T-helper 1 cell (primary cell): ENCODE measurements around the gene CHD6.

Experiments used
- DNase-seq, 5 donors: peaks; one replicate each; pipeline ENCODE4 v3.0.0-alpha.2; 2012 to 2020

The CHD6 gene

DNA sequence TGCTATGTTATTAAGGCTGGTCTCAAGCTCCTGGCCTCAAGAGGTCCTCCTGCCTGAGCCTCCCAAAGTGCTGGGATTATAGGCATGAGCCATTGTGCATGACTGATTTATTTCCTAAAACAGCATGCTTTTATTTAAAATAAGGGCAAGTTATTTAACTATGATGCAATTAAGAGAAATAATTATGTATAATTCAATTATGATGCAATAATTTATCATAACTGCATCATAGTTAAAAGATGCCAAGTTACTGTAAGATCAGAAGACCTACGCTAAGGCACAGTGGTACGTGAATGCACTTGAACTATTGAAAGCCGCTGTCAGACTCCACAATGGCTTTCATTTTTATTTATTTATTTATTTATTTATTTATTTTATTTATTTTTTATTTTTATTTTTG lies 227.3 kb downstream of the CHD6 start:
- DNase-seq: no peak

DNA sequence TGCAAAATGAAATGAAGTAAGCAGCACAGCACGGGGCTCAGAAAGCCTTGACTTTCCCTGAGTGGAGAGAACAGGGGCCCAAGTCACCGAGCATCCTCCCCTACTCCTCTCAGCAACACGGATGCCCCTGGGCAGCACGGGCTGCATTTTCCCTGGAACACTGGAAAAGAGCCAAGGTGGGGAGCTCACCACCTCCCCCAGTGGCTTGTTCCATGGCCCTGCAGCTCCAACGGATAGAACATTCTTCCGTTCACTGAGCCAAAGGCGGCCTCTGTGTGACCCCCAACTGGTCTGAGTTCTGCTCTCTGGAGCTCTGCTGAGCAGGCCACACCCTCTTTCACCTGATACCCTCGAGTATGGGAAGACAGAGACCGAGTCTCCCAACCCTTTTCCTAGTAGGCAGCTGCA lies 230.7 kb downstream of the CHD6 start:
- no peak for DNase-seq

DNA sequence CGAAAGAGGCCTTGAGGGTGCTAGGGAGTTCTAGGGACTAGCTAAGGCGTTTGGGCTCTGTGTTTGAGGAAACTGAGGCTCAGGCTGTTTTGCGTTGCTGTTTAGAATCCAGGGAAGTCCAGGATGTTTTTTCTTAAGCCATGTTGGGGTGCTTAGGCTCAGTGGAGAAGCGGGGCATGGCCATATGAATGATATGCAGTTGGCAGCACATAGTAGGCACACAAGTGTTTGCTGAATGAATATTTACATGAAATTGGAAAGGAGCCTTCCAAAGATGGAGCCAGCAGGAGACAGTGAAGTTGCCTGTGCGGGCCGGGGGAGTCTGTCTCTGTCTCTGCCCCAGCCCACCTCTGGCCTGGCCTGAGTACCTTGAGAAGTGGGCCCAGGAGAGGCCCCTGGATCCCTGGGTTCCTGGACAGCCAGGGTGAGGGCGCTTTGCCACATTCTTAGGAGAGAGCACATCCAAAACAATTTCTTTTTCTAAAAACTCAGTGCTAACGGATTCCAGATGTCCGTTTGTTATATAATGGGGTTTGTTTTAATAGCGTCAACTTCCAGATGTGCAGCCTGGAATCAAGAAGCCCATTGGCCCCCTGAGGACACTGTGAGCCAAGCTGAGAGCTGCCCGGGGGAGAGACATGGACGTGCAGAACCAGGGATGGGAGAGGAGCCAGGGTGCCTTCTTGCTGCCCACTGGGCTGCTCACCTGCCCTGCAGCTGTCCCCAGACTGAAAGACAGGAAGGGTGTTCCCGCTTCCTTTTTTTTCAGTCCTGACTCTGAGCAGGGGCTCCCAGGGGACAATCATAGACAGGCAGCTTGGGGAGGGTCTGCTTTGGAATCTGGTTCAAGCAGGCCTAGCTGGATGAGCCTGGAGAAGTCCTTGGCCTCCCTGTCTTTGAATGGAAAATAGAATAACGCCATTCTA lies 231.4 kb downstream of the CHD6 start:
- no peak for DNase-seq

DNA sequence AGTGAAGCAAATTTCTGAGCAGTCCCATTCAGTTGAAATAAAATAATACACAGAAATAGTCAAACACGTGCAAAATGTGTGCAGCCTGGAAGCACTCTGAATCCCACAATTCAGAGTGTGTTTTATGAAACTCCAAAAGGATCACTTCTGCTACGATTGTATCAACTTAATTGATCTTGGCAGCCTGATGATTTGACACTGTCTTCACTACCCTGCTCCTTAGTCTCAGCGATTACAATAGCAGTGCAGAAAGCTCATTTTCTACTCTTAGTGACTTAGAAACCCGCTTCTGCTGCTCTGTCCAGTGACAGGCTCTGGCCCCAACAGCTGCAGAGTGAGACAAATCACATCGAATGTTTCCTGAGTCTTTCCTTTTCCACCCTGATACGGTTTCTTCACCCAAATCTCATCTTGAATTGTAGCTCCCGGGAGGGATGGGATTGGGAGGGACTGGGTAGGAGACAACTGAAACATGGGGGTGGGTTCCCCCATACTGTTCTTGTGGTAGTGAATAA lies 235.3 kb downstream of the CHD6 start:
- DNase-seq: no peak

DNA sequence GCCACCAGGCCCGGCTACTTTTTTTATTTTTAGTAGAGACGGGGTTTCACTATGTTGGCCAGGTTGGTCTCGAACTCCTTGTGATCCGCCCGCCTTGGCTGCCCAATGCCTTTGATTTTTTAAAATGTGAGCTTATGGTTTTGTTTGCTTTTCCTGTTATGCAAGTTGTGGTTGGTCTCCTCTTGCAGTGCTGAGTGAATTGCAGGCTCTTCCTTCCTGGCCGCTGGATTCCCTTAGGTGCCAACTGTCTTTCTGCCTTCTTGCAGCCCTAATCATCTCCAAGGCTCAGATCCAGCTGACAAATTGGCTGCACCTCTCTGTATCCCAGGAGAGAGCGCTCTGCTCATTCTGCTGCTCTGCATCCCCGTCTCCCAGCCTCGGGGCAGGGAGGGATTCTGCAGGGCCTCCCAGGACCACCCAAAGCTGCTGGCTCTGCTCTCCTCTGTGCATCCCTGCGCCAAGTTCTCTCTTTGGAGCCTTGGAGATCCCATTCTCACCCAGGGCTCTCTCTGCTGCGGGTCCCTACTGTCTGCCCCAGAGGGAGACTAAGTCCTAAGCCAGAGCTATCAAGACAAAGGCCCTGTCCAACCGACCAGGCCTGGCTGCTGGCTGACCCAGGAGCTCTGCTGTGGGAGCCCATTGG lies 237.5 kb downstream of the CHD6 start:
- DNase-seq: no peak

DNA sequence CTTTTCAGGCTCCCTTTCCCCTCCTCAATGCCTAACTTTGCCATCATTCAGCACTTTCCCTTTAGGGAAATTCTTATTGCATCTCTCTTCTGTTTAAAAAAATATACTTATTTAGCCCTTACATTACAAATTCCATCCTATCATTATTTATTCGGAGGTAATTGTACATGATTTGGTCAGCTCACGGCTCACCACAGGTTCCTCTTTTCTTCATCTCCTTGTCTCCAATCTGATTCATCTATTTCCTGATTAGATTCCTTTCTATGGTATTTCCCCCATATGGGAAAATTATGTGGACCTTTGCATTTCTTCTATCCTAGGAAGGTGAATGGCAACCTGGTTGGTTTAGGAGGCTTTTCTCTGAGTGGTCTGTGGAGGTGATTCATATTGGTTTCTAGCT lies 238.6 kb downstream of the CHD6 start:
- no peak for DNase-seq

DNA sequence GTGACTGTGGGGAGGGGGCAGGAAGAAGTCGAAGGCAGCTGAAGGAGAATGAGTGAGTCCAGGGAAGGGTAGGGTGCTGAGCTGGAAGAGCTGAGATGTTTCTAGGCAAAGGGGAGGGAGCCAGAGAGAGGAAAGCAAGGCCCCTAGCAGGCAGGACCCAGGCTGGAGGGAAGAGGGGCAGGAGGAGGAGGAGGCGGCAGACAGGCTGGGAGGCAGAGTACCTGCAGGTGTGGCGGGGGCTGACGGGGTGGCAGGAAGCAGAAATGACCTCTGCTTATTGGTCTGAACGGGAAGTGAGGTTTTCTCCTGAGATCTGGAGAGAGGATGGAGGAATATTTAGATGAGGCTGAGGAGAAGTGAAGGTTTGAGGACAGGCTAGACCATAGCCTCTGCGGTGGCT lies 240.9 kb downstream of the CHD6 start:
- no peak for DNase-seq

DNA sequence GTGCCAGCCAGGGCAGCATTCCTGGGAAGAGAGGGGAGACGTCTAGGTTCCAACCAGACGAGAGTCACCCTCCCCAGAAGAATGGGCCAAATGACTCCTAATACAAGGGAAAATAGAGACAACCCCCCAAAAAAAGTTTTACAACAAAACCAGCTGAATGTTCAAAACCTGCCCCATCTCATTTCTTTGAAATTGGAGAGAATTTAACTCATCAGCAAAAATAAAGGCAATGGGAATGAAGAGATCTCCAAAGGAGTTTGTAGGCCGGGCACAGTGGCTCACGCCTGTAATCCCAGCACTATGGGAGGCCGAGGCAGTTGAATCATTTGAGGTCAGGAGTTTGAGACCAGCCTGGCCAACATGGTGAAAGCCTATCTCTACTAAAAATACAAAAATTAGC lies 241.8 kb downstream of the CHD6 start:
- no peak for DNase-seq

DNA sequence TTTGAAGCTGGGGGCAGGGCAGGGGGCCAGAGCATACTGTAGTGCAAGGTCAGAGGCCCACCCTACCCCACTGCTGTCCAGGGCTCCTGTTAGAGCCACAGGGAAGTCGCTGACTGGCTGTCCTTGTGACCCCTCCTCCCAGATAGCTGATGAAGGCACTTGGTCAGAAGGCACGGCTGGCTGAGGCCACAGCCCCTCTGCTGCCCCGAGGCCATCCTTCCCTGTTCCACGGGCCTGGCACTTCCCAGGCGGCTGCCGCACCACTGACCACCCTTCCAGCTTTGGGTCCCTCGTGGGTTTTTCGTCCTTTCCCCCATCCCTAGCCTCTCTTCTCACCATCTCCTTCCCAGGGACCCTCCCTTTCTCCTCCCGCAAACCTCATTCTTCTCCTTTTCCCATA lies 242.3 kb downstream of the CHD6 start:
- no peak for DNase-seq

DNA sequence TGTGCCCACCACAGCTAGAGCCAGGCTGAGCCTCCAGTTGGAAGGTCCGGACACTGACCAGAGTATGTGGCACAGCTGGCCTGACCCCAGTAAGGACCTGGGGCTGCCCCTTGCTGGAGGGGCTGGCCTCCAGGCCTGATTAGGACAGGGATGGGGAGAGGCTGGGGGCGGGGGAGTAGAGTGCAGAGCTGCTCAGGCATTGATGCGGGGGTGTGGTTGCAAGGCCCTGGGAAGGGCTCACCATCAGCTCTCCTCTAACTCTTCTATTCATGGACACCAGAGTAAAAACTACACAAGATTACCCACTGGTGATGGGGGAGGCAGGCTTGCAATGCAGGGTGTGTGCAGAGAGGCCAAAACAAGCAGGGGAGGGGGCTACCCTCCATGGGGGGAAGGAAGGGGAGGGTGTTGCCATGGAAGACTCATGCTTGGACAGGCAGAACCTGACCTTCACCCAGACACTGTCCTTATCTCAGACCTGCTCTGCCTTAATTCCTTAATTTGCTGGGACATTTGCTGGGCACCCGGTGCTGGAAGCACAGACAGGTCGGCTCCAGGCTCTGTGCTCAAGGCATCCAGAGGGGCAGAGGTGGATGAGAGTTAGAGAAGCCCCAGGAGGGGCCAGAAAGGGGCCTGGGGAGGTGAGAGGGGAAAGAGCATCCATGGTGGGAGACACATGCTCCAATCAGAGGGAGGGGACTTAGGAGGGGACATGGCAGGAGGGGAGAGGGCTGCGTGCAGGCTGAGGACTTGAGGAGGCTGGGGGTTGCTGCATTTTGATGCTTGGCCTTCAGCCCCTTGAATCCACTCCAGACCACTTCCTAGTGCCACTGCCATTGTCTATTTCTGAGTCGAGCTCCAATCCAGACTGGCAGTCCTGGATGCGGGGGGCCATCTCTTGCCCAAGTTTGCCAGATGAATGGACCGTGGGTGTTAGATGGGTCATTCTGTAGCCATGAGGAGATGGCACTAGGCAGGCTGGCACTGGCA lies 244.0 kb downstream of the CHD6 start:
- DNase-seq: no peak

DNA sequence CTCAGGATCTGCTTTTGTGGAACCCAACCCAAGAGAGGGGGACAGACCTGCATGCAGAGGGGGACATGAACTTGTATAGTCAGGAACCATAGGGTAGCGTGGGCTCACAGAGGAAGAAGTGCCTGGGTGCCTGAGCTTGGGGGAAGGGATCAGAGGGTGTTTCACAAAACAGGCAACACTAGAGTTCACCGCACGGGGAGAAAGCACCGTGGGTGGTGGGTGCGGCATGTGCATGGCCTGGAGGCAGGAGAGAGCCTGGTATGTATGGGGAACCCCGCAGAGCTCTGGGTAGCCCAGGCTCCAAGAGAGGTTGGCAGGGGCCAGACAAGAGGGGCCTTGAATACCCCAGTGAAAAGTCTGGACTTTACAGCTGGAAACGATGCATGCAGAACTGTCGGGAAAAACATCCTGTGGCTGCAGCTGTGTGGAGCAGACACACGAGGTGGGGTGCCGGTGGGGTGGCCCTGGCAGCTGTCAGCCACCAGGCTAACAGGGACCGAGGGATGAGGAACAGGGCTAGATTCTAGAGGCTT lies 244.9 kb downstream of the CHD6 start:
- no peak for DNase-seq

DNA sequence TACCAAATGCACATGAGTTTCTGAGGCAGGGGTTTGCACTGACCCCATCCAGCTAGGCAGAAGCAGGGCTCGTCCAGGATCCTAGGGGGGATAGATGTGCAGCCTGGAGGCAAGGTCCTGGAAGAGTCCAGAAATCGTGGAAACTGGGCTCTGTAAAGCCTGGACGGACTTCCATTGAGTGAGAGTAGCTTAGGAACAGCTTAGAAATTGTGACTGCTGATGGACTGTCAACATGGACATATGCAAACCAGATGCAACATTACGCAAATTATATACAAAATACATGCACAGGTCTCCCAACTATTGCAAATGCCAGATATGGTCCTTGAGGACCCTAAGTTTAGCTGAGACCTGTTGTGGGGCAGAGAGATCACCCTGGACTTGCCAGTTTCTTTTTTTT lies 246.8 kb downstream of the CHD6 start:
- DNase-seq: no peak

DNA sequence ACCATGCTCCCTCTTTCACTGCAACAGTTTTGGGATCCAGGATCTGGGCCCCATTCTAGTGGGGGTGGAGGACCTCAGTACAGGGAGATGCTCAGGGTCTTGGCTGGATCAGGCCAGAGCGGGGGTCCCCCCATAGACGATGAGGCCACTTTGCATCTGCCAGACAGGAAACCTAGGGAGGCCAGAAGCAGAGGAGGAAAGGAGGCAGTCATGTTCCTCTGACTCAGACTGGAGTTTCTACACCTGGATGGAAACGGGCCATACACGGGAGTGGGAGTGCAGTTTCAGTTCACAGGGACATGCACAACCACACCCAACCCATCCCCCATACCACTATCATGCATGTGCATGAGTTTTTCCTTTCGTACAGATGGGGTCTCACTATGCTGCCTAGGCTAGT lies 248.0 kb downstream of the CHD6 start:
- DNase-seq: no peak

DNA sequence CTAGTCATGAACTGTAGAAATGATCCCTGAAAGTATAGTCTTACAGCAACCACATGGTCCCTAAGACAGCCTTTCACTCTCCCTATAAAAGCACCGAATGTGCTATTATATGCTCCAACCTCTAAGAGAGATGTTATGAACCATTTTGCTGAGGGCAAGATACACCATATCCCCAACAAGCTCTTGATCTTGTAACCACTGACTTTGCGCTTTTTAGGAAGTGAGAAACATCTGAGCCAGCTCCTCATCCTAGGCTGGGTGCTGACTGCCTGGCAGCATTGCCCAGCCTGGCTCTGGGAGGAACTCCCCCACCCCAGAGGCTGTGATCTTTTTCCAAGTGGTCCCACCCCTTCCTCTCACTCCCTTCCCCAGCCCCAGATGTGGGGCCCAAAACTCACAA lies 248.5 kb downstream of the CHD6 start:
- DNase-seq: no peak

DNA sequence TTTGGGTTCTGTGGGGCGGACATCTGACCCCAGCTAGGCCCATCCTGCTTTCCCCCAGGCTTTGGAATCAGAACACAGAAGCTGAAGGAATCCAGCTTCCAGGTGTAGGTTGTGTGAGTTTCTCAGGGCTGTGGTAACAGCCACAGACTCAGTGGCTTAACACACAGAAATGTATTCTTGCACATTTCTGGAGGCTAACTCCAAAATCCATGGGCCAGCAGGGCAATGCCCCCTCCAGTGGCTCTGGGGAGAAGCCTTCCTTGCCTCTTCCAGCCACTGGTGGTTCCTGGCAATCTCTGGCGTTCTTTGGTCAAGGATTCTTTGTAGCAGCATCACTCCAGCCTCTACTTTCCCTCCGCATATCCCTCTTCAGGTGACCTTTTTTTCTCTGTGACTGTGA lies 250.2 kb downstream of the CHD6 start:
- DNase-seq: no peak

DNA sequence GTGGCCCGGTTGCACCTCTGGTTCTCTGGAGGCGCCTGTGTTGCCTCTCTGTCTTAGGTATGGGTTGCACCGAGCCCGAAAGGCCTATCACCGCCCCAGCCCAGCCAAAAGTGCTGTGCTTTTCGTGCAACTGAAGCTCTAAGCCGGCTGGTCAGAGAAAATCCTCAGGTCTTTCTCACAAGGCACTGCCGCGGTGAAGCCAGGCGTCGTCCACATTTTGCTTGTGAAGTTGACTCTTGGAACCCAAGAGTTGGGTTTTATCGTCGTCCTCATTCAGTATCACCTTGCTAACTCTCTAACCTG lies 250.8 kb downstream of the CHD6 start:
- DNase-seq: no peak

DNA sequence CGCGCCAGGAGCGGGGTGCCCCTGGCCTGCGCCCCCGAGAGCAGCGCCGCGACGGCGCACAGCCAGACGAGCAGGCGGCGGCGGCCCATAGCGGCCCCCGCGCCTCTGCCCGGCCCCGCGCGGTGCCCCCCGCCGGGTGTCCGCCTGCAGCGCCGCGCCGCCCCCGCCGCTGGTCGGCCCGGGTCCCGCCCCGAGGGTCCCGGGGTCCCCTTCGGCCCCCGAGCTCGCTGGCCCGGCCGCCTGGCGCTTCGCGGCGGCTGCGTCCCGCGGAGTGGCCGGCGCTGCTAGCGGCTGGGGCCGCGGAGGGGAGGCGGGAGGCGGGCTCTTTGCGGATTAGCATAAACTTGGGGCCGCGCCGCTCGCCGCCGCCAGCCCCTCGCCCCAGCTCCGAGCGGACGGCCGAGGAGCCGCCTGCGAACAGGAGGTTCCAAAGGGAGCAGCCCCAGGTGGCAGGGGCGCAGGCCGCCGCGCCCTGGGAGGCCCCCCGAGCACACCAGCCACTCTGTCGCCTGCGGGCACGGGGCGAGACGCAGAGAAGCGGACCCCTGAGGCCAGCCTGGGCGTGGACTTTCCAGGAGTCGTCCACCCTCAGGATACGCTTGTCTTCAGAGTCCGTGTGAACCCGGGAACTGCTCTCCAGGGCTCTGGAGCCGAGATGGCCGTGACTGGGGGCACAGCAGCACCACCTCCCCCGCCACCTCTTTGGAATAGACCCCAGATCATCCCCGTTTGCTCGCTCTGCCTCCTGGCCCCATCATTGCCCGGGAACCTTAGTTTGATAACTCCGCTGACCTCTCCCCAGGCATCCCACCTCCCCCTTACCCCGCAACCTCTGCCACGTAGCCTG lies 251.4 kb downstream of the CHD6 start, which contains the start of gene EMILIN3:
TSS of gene EMILIN3 (minus strand) at position 273 of the 847 bp plus-strand sequence. CDS start at position 89, 184 bp downstream.
- DNase-seq: no peak

DNA sequence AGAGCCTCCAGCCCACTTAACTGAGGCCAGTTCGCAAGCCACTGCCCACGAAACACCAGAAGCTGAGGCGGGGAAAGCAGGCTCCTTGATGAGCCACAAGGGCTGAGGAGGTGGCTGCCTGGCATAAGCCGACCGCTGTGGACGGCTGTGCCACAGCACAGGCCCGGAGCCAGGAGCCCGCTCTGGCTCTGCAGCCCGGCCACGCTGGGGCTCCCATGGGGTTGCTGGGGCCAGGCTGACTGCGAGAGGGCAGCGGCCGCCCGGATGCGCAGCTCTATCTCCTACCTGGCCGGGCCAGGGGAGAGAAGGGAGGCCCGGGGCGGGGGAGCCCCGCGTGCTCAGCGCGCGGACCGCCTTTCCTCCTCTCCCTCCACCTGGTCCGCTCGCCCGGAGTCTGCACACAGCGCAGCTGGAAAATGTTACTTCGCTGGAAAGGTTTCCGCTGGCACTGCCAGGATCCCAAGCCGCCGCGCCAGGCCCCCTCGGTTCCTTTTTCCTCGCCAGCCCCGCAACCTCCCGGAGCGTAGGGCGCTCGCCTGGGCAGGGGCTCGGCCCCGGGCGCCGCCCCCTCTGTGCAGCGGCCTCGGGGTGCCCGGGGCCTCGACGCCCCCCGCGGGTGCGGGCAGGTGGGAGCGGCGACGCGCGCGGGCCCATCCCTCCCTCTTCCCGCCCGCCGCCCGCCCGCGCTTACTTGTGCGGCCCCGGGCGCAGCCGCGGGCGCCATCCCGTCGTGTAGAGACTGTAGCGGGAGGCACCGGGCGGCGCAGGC lies 252.2 kb downstream of the CHD6 start:
- DNase-seq: no peak

DNA sequence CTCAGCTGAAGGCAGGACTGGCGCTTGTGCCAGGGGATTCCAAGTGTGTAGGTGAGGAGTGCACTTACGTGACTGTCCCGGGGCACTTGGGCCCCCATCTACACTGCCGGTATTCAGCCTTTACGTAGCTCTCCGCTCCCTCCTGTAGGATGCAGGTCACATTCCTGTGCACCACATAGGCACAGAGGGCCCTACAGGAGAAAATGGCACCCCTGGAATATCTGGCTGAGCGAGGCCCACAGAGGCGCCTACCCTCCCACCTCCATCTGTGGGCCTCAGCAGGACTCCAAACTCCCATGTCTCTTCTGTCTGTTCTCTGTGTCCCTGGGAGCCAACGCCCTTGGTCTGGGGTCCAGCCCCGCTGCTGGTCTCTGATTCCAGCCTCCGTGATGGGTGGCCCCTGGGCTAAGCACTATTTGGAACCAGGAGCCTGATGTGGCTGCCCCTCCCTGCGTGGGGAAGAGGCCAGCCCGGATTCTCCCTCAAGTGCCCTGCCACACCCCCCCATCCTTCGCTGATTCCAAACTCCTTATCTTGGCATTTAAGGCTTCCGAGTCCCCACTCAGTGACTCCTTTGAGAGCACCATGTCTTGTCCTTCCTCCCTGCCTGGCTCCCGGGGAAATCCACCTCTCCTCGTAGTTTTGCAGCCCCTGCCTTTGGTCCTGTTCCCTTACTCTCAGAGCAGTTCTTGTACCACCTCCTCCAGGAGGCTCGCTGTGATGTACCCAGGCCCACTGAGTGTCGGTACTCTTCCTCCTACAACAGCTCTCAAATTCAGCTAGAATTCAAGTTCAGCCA lies 253.0 kb downstream of the CHD6 start:
- no peak for DNase-seq

DNA sequence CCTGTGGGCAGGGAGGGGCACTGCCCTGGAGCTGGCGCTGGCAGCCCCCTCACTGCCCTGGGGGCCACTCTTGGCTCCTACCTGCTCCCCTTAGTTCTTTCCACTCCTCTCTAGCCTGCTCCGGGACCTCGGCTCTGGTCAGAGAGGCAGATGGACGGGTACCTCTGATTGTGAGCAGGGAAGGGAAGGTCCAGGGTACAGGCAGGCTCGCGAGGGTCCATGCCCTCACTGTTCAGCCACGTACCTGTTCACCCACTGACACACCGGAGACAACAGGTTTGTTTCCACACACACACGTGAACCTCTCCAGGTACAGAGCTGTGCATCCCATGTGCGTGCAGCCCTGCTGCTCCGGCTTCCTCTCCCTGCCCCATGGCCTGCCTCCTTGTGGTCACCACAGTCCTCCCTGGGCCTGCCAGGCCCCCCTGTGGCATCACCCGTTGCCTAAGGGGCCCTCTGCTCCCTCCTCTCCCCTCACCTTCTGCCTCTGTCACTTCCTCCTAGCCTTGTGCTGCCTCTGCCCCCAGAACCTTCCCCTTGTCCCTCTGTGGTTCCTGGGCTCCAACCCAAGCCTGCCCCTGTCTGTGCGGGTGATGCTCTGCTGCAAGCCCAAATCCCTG lies 253.8 kb downstream of the CHD6 start:
- DNase-seq: no peak
